NOMO-1 treated with dmso at 0.1 percent for 144 hours (cell line): ENCODE results near the gene PMFBP1.
"Not testable (repeated sequence)": the region's sequence is repeated elsewhere in the genome, so short reads cannot be mapped to it uniquely, and the experiment has no call there.

Experiments
- DNase-seq: peaks from one replicate; lab custom pipeline; 2025; ENCODE audit not compliant: unreplicated experiment; lab: John Stamatoyannopoulos, UW

PMFBP1 gene

GRCh38 chr16:72108353-72109102 lies 63.4 kb downstream of the PMFBP1 start:
- no peak for DNase-seq

- DNase-seq, result no peak
These were observed 64.6 kb downstream of the PMFBP1 start for GRCh38 chr16:72107371-72107770.

GRCh38 chr16:72105978-72106377 lies 66.0 kb downstream of the PMFBP1 start:
- no peak for DNase-seq

DNA sequence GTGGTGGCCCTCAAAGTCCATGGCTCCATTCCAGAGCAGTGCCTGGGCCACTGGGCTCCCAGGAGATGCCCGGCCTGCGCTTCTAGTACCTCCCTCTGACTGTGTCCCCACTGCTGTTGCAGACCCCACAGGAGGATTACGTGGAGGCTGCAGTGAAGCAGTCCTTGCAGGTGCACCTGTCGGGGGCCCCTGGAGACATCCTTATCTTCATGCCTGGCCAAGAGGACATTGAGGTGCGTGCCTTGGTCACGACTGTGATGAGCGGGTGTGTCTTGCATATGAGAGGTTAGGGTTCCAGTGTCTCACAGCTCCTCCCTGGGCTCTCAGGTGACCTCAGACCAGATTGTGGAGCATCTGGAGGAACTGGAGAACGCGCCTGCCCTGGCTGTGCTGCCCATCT lies 67.0 kb downstream of the PMFBP1 start:
- no peak for DNase-seq

GRCh38 chr16:72101195-72101594 lies 70.8 kb downstream of the PMFBP1 start:
- no peak for DNase-seq

GRCh38 chr16:72099377-72099818 lies 72.6 kb downstream of the PMFBP1 start:
- peak; percentile 15 for DNase-seq

GRCh38 chr16:72098936-72099335 lies 73.0 kb downstream of the PMFBP1 start:
- no peak for DNase-seq

DNA sequence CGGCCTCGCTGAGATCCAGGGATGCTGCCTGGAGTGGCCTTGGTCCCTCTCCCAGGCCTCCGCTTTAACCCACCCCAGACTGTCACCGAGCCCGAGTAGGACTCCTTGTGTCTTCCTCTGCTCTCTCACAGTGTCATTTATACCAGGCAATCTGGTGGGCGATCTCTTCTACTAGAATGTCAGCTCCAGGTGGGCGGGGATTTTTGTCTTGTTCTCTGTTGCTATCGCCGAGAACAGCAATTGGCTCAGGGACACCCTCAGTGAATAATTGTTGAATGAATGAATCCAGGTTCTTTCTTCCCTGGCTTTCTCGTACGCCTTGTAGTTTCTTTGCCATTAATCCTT lies 77.7 kb downstream of the PMFBP1 start:
- no peak for DNase-seq

DNA sequence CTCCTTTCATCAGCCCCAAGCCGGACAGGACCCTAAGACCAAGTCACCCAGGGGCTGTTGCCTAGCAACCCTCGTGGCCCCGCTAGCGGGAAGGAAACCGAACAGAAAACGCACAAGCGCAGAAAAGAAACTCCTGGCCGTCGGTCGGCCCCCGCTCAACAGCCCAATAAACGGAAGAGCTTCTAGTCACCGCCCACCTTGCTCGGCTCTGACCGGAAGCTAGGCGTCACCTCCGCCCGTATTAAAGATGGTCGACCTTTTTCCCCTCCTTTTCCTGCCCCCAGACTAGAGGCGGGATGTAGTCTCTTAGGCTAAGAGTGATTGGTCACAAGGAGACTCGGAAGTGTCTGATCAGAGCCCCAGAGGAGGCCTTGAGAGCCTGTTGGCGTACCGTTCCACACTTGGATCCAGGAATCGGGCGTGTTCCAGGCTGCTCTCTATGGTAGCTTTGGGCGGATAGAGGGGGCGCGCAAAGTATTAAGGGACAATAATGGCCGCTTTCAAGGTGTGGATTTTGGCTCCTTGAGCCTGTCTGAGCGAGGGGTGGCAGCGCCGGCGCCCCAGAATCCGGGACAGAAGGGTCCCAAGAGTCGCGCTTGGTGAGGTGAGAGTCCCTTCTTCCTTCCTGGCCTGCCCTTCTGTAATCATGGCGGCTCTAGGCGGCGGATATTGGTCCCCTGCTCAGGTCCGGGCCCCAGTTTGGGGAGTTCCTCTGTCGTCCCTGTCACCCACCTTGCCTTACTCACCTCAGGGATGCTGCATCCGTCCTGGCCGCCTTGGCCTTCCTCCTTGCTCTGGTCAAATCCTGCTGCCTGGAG lies 78.3 kb downstream of the PMFBP1 start, which contains the start of the genes DHX38 and TXNL4B:
Gene DHX38, plus strand, starts transcription at position 400 of the 818 bp plus-strand sequence. CDS start 2,311 bp downstream, outside the sequence.
Gene TXNL4B, minus strand, starts transcription at position 173 of the 818 bp plus-strand sequence. CDS start 2,871 bp downstream, outside the sequence.
- peak; percentile 99 for DNase-seq

- no peak for DNase-seq
These were observed 79.0 kb downstream of the PMFBP1 start for GRCh38 chr16:72092832-72093447.

GRCh38 chr16:72091217-72091616 lies 80.7 kb downstream of the PMFBP1 start:
- no peak for DNase-seq

DNA sequence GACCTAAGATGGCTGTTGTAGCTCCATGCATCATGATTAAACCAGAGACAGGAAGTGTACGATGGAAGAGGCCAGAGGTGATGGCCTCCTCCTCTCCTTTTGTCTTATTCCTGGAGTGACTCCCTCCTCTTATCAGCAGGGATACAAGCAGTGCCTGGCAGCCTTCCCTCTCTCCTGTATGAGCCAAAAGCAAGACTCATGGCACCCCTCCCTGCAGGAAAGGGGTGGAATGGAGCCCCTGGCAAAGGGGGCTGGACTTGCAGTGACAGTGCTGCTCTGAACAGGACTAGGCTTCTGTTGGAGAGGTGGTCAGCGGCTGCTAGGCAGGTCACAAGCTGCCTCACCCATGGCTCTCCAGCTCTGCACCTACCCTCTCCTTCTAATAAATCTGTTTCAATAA lies 87.0 kb downstream of the PMFBP1 start:
- no peak for DNase-seq

GRCh38 chr16:72084445-72084844 lies 87.5 kb downstream of the PMFBP1 start:
- DNase-seq, result no peak

DNA sequence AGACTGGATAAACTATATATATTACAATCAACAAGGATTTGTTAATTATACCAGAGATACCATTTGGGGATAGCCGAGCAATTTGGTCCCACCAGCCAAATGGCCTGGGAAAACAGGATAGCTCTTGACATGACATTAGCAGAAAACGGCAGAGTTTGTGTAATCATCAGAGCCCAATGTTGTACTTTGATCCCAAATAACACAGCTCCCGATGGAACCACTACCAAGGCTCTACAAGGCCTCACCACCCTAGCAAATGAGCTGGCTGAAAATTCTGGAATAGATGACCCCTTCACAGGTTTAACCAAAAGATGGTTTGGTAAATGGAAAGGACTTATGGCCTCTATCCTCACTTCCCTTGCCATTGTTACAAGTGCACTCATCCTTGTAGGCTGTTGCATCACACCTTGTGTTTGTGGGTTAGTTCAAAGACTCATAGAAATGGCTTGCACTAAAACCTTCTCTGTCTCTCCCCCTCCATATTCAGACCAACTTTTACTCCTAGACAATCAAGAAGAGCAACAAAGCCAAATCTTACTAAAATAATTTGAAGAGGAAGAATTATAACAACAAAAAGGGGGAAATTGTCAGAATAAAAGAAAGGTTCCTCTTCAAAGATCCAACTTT lies 88.1 kb downstream of the PMFBP1 start:
- DNase-seq, result no peak

DNA sequence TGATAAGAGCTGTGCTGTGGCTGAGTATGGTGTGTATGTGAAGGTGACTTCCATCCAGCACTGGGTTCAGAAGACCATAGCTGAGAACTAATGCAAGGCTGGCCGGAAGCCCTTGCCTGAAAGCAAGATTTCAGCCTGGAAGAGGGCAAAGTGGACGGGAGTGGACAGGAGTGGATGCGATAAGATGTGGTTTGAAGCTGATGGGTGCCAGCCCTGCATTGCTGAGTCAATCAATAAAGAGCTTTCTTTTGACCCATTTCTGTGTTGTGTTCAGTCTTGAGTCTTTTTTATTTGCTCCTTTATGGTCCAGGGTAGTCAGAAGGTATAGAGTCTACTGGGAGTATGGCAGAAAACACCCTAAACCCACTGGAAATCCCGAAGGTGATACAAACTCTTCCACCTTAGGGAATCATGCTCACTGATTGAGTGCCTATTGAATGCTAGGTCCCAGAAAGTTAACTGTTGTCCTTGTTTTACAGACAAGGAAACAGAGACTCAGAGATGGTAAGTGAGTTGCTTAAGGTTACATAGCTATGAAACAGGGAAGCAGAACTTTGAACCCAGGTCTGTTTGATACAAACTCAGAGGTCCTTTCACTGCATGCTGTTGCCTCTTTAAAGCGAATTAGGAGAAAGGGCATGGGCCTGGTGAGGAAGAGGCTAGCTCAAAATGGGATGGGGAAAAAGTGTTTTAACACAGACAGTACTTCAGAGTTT lies 94.8 kb downstream of the PMFBP1 start:
- DNase-seq, result not testable (repeated sequence)

- not testable (repeated sequence) for DNase-seq
These were observed 96.9 kb downstream of the PMFBP1 start for GRCh38 chr16:72075067-72075466.

- DNase-seq, result no peak
These were observed 98.3 kb downstream of the PMFBP1 start for GRCh38 chr16:72073560-72074230.

DNA sequence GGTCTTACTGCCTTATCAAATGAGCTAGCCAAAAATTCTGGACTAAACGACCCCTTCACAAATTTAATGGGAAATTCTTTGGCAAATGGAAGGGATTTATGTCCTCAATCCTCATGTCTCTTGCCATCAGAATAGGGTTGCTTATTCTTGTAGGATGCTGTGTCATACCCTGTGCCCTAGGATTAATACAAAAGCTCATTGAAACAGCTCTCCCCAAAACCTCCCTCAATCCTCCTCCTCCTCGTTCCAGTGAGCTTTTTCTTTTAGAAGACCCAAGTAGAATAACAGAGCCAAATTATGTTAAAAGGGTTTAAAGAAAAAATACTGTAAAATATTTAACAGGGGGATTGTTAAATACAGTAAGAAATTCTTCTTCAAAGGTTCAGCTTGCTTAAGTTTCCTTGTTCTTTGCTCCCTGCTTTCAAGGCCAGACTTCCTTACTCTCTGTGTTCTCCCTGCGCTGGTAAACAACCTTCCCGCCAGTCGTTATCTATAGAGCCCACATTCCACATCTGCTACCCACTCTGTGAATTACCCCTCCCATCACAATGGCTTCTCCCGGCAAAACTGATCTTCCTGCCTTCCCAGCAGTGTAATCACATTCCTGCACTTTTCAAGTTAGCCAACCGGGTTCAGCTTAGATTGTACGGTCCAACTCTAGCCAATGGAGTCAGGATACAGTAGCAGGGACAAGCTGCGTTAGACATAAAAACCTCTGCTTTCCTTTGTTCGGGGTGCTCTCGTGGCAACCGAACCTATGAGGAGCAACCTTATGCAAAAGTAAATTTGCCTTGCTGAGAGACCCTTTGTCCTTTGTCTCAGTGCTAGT lies 99.2 kb downstream of the PMFBP1 start:
- no peak for DNase-seq
